WTC11 (cell line): Measurements from ENCODE around the gene TRIM65. TPM values are rescaled to one million over a fixed set of nuclear protein-coding genes. Genes with fewer than 3 reads are reported as not detected.
A peak's percentile ranks its signal among the peaks of the same experiment; 100 is the strongest.

Source experiments
- ATAC-seq: fragments of 200-7000 bp; cut with Tn5 transposase; 2 replicates; pipeline ENCODE4 v1.10.0; 2021; ENCODE audit warnings: mild to moderate bottlenecking, moderate library complexity
- CTCF ChIA-PET: fragments of 300-600 bp; sonication (Branson Sonifier 250); formaldehyde crosslinking; loops from one replicate; lab custom pipeline; 2021; ENCODE audit warnings: antibody characterized with exemption; lab: Charles Lee
- POLR2A ChIA-PET: fragments of 350-600 bp; sonication (Branson Sonifier 250); formaldehyde crosslinking; loops from one replicate; lab custom pipeline; 2021; ENCODE audit warnings: antibody characterized with exemption; lab: Charles Lee
- DNase-seq: peaks from one replicate; pipeline ENCODE4 v3.0.0; 2021; ENCODE audit warnings: low spot score
- H3K27ac Mint-ChIP-seq: 2 replicates; pipeline ENCODE4 v1.8.0; 2021; ENCODE audit warnings: mixed read lengths
- H3K27me3 Mint-ChIP-seq: 2 replicates; pipeline ENCODE4 v1.8.0; 2021; ENCODE audit warnings: low read depth, mild to moderate bottlenecking, moderate library complexity, mixed read lengths
- H3K36me3 Mint-ChIP-seq: 2 replicates; pipeline ENCODE4 v1.8.0; 2021; ENCODE audit warnings: mixed read lengths
- H3K4me1 Mint-ChIP-seq: 2 replicates; pipeline ENCODE4 v1.8.0; 2022; ENCODE audit warnings: mixed read lengths
- H3K4me3 Mint-ChIP-seq: 2 replicates; pipeline ENCODE4 v1.8.0; 2021; ENCODE audit warnings: mild to moderate bottlenecking, moderate library complexity, mixed read lengths
- H3K9me3 Mint-ChIP-seq: 2 replicates; pipeline ENCODE4 v1.8.0; 2021; ENCODE audit warnings: mixed read lengths
- AFF4 ChIP-seq: sonication (generic); formaldehyde crosslinking; IDR thresholded peaks from 2 replicates; pipeline ENCODE4 v1.8.1; 2023; ENCODE audit warnings: mild to moderate bottlenecking, missing genetic modification reagents, borderline replicate concordance
- ATF2 ChIP-seq: sonication (generic); formaldehyde crosslinking; IDR thresholded peaks from 2 replicates; pipeline ENCODE4 v1.8.1; 2022; ENCODE audit warnings: low read depth, missing genetic modification reagents, borderline replicate concordance
- CDX4 ChIP-seq: fragments of 250-450 bp; sonication (Bioruptor Pico); IDR thresholded peaks from 2 replicates; pipeline ENCODE4 v1.9.0; 2021; ENCODE audit warnings: moderate library complexity, mild to moderate bottlenecking, inconsistent platforms, borderline replicate concordance
- CREB1 ChIP-seq: sonication (generic); formaldehyde crosslinking; IDR thresholded peaks from 2 replicates; pipeline ENCODE4 v1.8.0; 2023; ENCODE audit warnings: mild to moderate bottlenecking, missing genetic modification reagents
- CREM ChIP-seq: sonication (generic); formaldehyde crosslinking; IDR thresholded peaks from 2 replicates; pipeline ENCODE4 v1.8.1; 2022; ENCODE audit warnings: mild to moderate bottlenecking, missing genetic modification reagents, moderate library complexity
- ELF4 ChIP-seq: sonication (generic); formaldehyde crosslinking; IDR thresholded peaks from 2 replicates; pipeline ENCODE4 v1.8.1; 2022; ENCODE audit warnings: low read depth, mild to moderate bottlenecking, moderate library complexity, missing genetic modification reagents
- FOXK1 ChIP-seq: sonication (generic); formaldehyde crosslinking; IDR thresholded peaks from 2 replicates; pipeline ENCODE4 v1.8.0; 2022; ENCODE audit warnings: mild to moderate bottlenecking, moderate library complexity, missing genetic modification reagents
- GABPB1 ChIP-seq: sonication (generic); formaldehyde crosslinking; IDR thresholded peaks from 2 replicates; pipeline ENCODE4 v1.8.1; 2023; ENCODE audit warnings: mild to moderate bottlenecking, missing genetic modification reagents
- GRHL2 ChIP-seq: fragments of 250-450 bp; sonication (Bioruptor Pico); IDR thresholded peaks from 2 replicates; pipeline ENCODE4 v1.8.0; 2022; ENCODE audit warnings: mild to moderate bottlenecking, moderate library complexity; ENCODE audit not compliant: insufficient replicate concordance, severe bottlenecking
- MLX ChIP-seq: sonication (generic); formaldehyde crosslinking; IDR thresholded peaks from 2 replicates; pipeline ENCODE4 v1.8.1; 2023; ENCODE audit warnings: mild to moderate bottlenecking, missing genetic modification reagents, moderate library complexity
- NR3C1 ChIP-seq: sonication (generic); formaldehyde crosslinking; conservative IDR thresholded peaks from 2 replicates; pipeline ENCODE4 v1.8.1; 2023; ENCODE audit warnings: low read depth, mild to moderate bottlenecking, missing genetic modification reagents
- SOX15 ChIP-seq: fragments of 250-450 bp; sonication (Bioruptor Pico); IDR thresholded peaks from 2 replicates; pipeline ENCODE4 v1.9.0; 2021; ENCODE audit warnings: mild to moderate bottlenecking
- SP1 ChIP-seq: sonication (generic); formaldehyde crosslinking; conservative IDR thresholded peaks from 2 replicates; pipeline ENCODE4 v1.8.1; 2022; ENCODE audit warnings: missing genetic modification reagents
- TCF7 ChIP-seq: sonication (generic); formaldehyde crosslinking; IDR thresholded peaks from 2 replicates; pipeline ENCODE4 v1.8.0; 2022; ENCODE audit warnings: mild to moderate bottlenecking, low read depth, missing genetic modification reagents, moderate library complexity
- TEAD1 ChIP-seq: sonication (generic); formaldehyde crosslinking; IDR thresholded peaks from 2 replicates; pipeline ENCODE4 v1.8.0; 2022; ENCODE audit warnings: mild to moderate bottlenecking, missing genetic modification reagents
- TEAD4 ChIP-seq: sonication (generic); formaldehyde crosslinking; IDR thresholded peaks from 2 replicates; pipeline ENCODE4 v1.8.0; 2022; ENCODE audit warnings: mild to moderate bottlenecking, missing genetic modification reagents
- USF1 ChIP-seq: sonication (generic); formaldehyde crosslinking; IDR thresholded peaks from 2 replicates; pipeline ENCODE4 v1.8.0; 2022; ENCODE audit warnings: mild to moderate bottlenecking, missing genetic modification reagents
- ZMAT4 ChIP-seq: fragments of 250-450 bp; sonication (Bioruptor Pico); IDR thresholded peaks from 2 replicates; pipeline ENCODE4 v1.9.0; 2021; ENCODE audit warnings: mild to moderate bottlenecking
- ZNF232 ChIP-seq: sonication (generic); formaldehyde crosslinking; IDR thresholded peaks from 2 replicates; pipeline ENCODE4 v1.8.0; 2022; ENCODE audit warnings: mild to moderate bottlenecking, missing genetic modification reagents
- ZNF281 ChIP-seq: sonication (generic); formaldehyde crosslinking; IDR thresholded peaks from 2 replicates; pipeline ENCODE4 v1.8.0; 2023; ENCODE audit warnings: mild to moderate bottlenecking, missing genetic modification reagents
- ZNF416 ChIP-seq: fragments of 250-450 bp; sonication (Bioruptor Pico); IDR thresholded peaks from 2 replicates; pipeline ENCODE4 v1.9.0; 2021; ENCODE audit warnings: mild to moderate bottlenecking, inconsistent platforms
- ZSCAN18 ChIP-seq: fragments of 250-450 bp; sonication (Bioruptor Pico); IDR thresholded peaks from 2 replicates; pipeline ENCODE4 v2.1.2; 2022; ENCODE audit warnings: mild to moderate bottlenecking, moderate library complexity
- total RNA-seq: library from RNA; stranded (reverse); gene quantifications from 3 replicates; pipeline ENCODE4 v1.2.3, GENCODE V29; 2021

TRIM65 gene
- total RNA-seq, 1 experiment from 2014 or later = 56.4 TPM

- Mint-ChIP-seq H3K4me1 (no peaks in the 10 kb centered on the region), H3K27me3 (no peaks in the 10 kb centered on the region), H3K27ac (no peak overlapping the region), H3K4me3 (no peak overlapping the region), H3K36me3 (no peaks in the 10 kb centered on the region; the same call in 1 of the 2 replicates), H3K9me3 (no peaks in the 10 kb centered on the region)
- no peak for DNase-seq
- ChIA-PET POLR2A (no interaction called here), CTCF (interaction anchor here (0.6 to 0.8 kb wide), 2 partner anchors 8 to 66 kb away, joined by 3 read pairs; no protein-coding TSS in a partner anchor)
- TF ChIP-seq NR3C1 (no peak), CDX4 (CRISPR knock-in tag) (no peak)
- ATAC-seq = no peak
Measured at GRCh38 chr17:75933808-75934207, 37.1 kb upstream of the TRIM65 start.

- H3K9me3 Mint-ChIP-seq = no peaks in the 10 kb centered on the region
- H3K27me3 Mint-ChIP-seq = no peaks in the 10 kb centered on the region
- DNase-seq = no peak
- CTCF ChIA-PET = no interaction called here
- no peak overlapping the region for H3K27ac Mint-ChIP-seq
- H3K4me3 Mint-ChIP-seq = no peak overlapping the region
- TF ChIP-seq TEAD1 (CRISPR knock-in tag) = no peak
- TF ChIP-seq ZSCAN18 = no peak
- TF ChIP-seq SP1 (CRISPR knock-in tag) = no peak
- TF ChIP-seq ZNF281 = no peak
- no peak for TF ChIP-seq USF1
- no peak for TF ChIP-seq ELF4 (CRISPR knock-in tag)
- no peak for TF ChIP-seq NR3C1
- no peak for TF ChIP-seq ZMAT4
- no peak for TF ChIP-seq MLX (CRISPR knock-in tag)
- TF ChIP-seq FOXK1 (CRISPR knock-in tag) = no peak
- no peak for TF ChIP-seq ZNF416
- no peak for TF ChIP-seq TCF7
- no peak for TF ChIP-seq GRHL2 (CRISPR knock-in tag)
- TF ChIP-seq ZNF232 = no peak
- no peak for TF ChIP-seq CREM (CRISPR knock-in tag)
- no peak for TF ChIP-seq TEAD4 (CRISPR knock-in tag)
- no peaks in the 10 kb centered on the region; the same call in 1 of the 2 replicates for H3K36me3 Mint-ChIP-seq
- no peaks in the 10 kb centered on the region for H3K4me1 Mint-ChIP-seq
- ATAC-seq = no peak
- POLR2A ChIA-PET = no interaction called here
Measured at GRCh38 chr17:75932852-75933251, 36.1 kb upstream of the TRIM65 start.

- no peak for ATAC-seq
- Mint-ChIP-seq H3K4me1 (no peaks in the 10 kb centered on the region), H3K27me3 (no peaks in the 10 kb centered on the region), H3K4me3 (no peak overlapping the region), H3K36me3 (no peaks in the 10 kb centered on the region; the same call in 1 of the 2 replicates), H3K9me3 (no peaks in the 10 kb centered on the region), H3K27ac (peak overlapping the region; percentile 57; the same call in 1 of the 2 replicates)
- no peak for DNase-seq
- CTCF ChIA-PET = interaction anchor here (0.7 kb wide), 1 partner anchor 190 kb away, joined by 4 read pairs; no protein-coding TSS in a partner anchor
- POLR2A ChIA-PET = interaction anchor here (0.5 kb wide), 1 partner anchor 180 kb away, joined by 4 read pairs; no protein-coding TSS in a partner anchor
- no peak for TF ChIP-seq CREB1 (CRISPR knock-in tag)
- TF ChIP-seq SOX15 = no peak
- no peak for TF ChIP-seq ATF2 (CRISPR knock-in tag)
- no peak for TF ChIP-seq GABPB1
- TF ChIP-seq AFF4 (CRISPR knock-in tag) = no peak
Measured at GRCh38 chr17:75931062-75931461, 34.3 kb upstream of the TRIM65 start.
